HUES6 (cell line): ENCODE measurements around the gene TAF9B.
"Not testable (repeated sequence)": the region's sequence is repeated elsewhere in the genome, so short reads cannot be mapped to it uniquely, and the experiment has no call there.

ENCODE experiments used
- H3K27ac ChIP-seq: 2 replicates; pipeline ENCODE4 v1.7.0; 2013; ENCODE audit warnings: low read depth, mild to moderate bottlenecking, low read length, inconsistent platforms
- H3K27me3 ChIP-seq: 2 replicates; pipeline ENCODE4 v1.6.1; 2013; ENCODE audit warnings: low read length; ENCODE audit not compliant: control insufficient read depth, insufficient read depth
- H3K36me3 ChIP-seq: 2 replicates; pipeline ENCODE4 v1.6.1; 2013; ENCODE audit warnings: low read length; ENCODE audit not compliant: control insufficient read depth, insufficient read depth
- H3K4me1 ChIP-seq: 2 replicates; pipeline ENCODE4 v1.6.1; 2013; ENCODE audit warnings: low read length; ENCODE audit not compliant: control insufficient read depth, insufficient read depth
- H3K4me3 ChIP-seq: 2 replicates; pipeline ENCODE4 v1.5.1; 2013; ENCODE audit warnings: low read depth, low read length
- H3K9ac ChIP-seq: one replicate; pipeline ENCODE4 v1.6.1; 2013; ENCODE audit warnings: mild to moderate bottlenecking, low read length
- H3K9me3 ChIP-seq: 2 replicates; pipeline ENCODE4 v1.6.1; 2013; ENCODE audit warnings: low read depth, low read length; ENCODE audit not compliant: control insufficient read depth, insufficient read depth

The TAF9B gene

GRCh38 chrX:78133238-78133960 lies 6.1 kb downstream of the TAF9B start:
- H3K27me3 ChIP-seq = no peaks in the 10 kb centered on the region
- H3K4me1 ChIP-seq = no peaks in the 10 kb centered on the region
- H3K4me3 ChIP-seq = no peak overlapping the region
- H3K9me3 ChIP-seq = no peaks in the 10 kb centered on the region; the same call in 1 of the 2 replicates
- H3K36me3 ChIP-seq = peaks cover 26% of the 10 kb centered on the region
- no peak overlapping the region for H3K27ac ChIP-seq
- H3K9ac ChIP-seq = no peak overlapping the region

GRCh38 chrX:78131117-78131516 lies 8.3 kb downstream of the TAF9B start:
- no peak overlapping the region for H3K27ac ChIP-seq
- no peak overlapping the region for H3K4me3 ChIP-seq
- no peaks in the 10 kb centered on the region for H3K4me1 ChIP-seq
- no peaks in the 10 kb centered on the region; the same call in 1 of the 2 replicates for H3K9me3 ChIP-seq
- peaks cover 48% of the 10 kb centered on the region for H3K36me3 ChIP-seq
- H3K27me3 ChIP-seq = no peaks in the 10 kb centered on the region
- H3K9ac ChIP-seq = no peak overlapping the region

- H3K4me3 ChIP-seq = no peak overlapping the region
- H3K9me3 ChIP-seq = no peaks in the 10 kb centered on the region; the same call in 1 of the 2 replicates
- H3K9ac ChIP-seq = no peak overlapping the region
- H3K27ac ChIP-seq = no peak overlapping the region
- H3K4me1 ChIP-seq = no peaks in the 10 kb centered on the region
- H3K36me3 ChIP-seq = peaks cover 55% of the 10 kb centered on the region
- H3K27me3 ChIP-seq = no peaks in the 10 kb centered on the region
Measured at GRCh38 chrX:78130396-78130795, 9.1 kb downstream of the TAF9B start.

GRCh38 chrX:78129714-78130113 lies 9.7 kb downstream of the TAF9B start:
- no peak overlapping the region for H3K9ac ChIP-seq
- no peaks in the 10 kb centered on the region; the same call in 1 of the 2 replicates for H3K9me3 ChIP-seq
- no peak overlapping the region for H3K27ac ChIP-seq
- no peaks in the 10 kb centered on the region for H3K27me3 ChIP-seq
- no peak overlapping the region for H3K4me3 ChIP-seq
- H3K36me3 ChIP-seq = peaks cover 62% of the 10 kb centered on the region
- H3K4me1 ChIP-seq = no peaks in the 10 kb centered on the region

GRCh38 chrX:78125781-78126180 lies 13.7 kb downstream of the TAF9B start:
- H3K36me3 ChIP-seq = peaks cover 88% of the 10 kb centered on the region
- H3K4me3 ChIP-seq, H3K27me3 ChIP-seq, H3K27ac ChIP-seq, H3K4me1 ChIP-seq, H3K9ac ChIP-seq, H3K9me3 ChIP-seq: not testable (repeated sequence)

- Histone ChIP-seq H3K9me3 (peaks cover 3% of the 10 kb centered on the region; the same call in 1 of the 2 replicates), H3K27ac (no peak overlapping the region), H3K27me3 (no peaks in the 10 kb centered on the region), H3K9ac (no peak overlapping the region), H3K36me3 (peaks cover 87% of the 10 kb centered on the region), H3K4me1 (no peaks in the 10 kb centered on the region), H3K4me3 (no peak overlapping the region)
Measured at GRCh38 chrX:78125148-78125547, 14.3 kb downstream of the TAF9B start.

GRCh38 chrX:78124307-78124706 lies 15.1 kb downstream of the TAF9B start:
- peaks cover 92% of the 10 kb centered on the region for H3K36me3 ChIP-seq
- H3K4me3 ChIP-seq = no peak overlapping the region
- H3K27ac ChIP-seq = no peak overlapping the region
- H3K27me3 ChIP-seq = no peaks in the 10 kb centered on the region
- no peaks in the 10 kb centered on the region for H3K4me1 ChIP-seq
- H3K9me3 ChIP-seq = peaks cover 3% of the 10 kb centered on the region; the same call in 1 of the 2 replicates
- no peak overlapping the region for H3K9ac ChIP-seq

GRCh38 chrX:78123190-78123589 lies 16.3 kb downstream of the TAF9B start:
- no peak overlapping the region for H3K27ac ChIP-seq
- H3K9ac ChIP-seq = no peak overlapping the region
- H3K27me3 ChIP-seq = no peaks in the 10 kb centered on the region
- H3K9me3 ChIP-seq = peaks cover 3% of the 10 kb centered on the region; the same call in 1 of the 2 replicates
- no peaks in the 10 kb centered on the region for H3K4me1 ChIP-seq
- H3K36me3 ChIP-seq = peaks cover 96% of the 10 kb centered on the region
- H3K4me3 ChIP-seq = no peak overlapping the region

- Histone ChIP-seq H3K9ac (no peak overlapping the region), H3K27ac (no peak overlapping the region), H3K4me1 (no peaks in the 10 kb centered on the region), H3K27me3 (no peaks in the 10 kb centered on the region), H3K9me3 (peaks cover 3% of the 10 kb centered on the region; the same call in 1 of the 2 replicates), H3K4me3 (no peak overlapping the region), H3K36me3 (peaks cover 97% of the 10 kb centered on the region)
Measured at GRCh38 chrX:78119521-78120227, 19.8 kb downstream of the TAF9B start.

- Histone ChIP-seq H3K27me3 (no peaks in the 10 kb centered on the region), H3K27ac (no peak overlapping the region), H3K36me3 (peaks cover 97% of the 10 kb centered on the region), H3K9me3 (peaks cover 3% of the 10 kb centered on the region; the same call in 1 of the 2 replicates), H3K9ac (no peak overlapping the region), H3K4me1 (no peaks in the 10 kb centered on the region), H3K4me3 (no peak overlapping the region)
Measured at GRCh38 chrX:78118628-78119027, 20.8 kb downstream of the TAF9B start.

- no peaks in the 10 kb centered on the region for H3K4me1 ChIP-seq
- no peak overlapping the region for H3K27ac ChIP-seq
- no peaks in the 10 kb centered on the region for H3K9me3 ChIP-seq
- H3K36me3 ChIP-seq = peaks cover 98% of the 10 kb centered on the region
- H3K27me3 ChIP-seq = no peaks in the 10 kb centered on the region
- no peak overlapping the region for H3K4me3 ChIP-seq
- H3K9ac ChIP-seq = no peak overlapping the region
Measured at GRCh38 chrX:78116766-78117165, 22.7 kb downstream of the TAF9B start.
